ENCODE measurements around the gene ADSL.

The ADSL gene

DNA sequence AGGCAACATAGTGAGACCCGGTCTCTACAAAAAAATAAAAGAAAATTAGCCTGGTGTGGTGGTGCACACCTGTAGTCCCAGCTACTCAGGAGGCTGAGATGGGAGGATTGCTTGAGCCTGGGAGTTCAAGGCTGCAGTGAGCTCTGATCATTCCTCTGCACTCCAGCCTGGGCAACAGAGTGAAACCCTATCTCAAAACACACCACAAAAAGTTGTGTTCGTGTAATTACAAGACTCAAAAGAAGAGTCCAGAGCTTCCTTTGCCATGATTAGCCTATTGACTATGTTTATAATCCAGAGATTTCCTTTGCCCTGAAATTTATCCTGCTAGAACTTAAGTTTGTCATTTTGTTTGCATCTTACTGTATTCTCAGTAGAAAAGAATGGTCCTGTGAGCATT lies 45.1 kb downstream of the ADSL start:
- TF ChIP-seq, protein P1, sequence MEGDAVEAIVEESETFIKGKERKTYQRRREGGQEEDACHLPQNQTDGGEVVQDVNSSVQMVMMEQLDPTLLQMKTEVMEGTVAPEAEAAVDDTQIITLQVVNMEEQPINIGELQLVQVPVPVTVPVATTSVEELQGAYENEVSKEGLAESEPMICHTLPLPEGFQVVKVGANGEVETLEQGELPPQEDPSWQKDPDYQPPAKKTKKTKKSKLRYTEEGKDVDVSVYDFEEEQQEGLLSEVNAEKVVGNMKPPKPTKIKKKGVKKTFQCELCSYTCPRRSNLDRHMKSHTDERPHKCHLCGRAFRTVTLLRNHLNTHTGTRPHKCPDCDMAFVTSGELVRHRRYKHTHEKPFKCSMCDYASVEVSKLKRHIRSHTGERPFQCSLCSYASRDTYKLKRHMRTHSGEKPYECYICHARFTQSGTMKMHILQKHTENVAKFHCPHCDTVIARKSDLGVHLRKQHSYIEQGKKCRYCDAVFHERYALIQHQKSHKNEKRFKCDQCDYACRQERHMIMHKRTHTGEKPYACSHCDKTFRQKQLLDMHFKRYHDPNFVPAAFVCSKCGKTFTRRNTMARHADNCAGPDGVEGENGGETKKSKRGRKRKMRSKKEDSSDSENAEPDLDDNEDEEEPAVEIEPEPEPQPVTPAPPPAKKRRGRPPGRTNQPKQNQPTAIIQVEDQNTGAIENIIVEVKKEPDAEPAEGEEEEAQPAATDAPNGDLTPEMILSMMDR (IDR thresholded peaks at IDR 0.05; ENCODE audit: poor library complexity, severe bottlenecking) = no peak
- Histone ChIP-seq H3K27me3 (ENCODE audit: insufficient read depth, poor library complexity, severe bottlenecking) (no peaks in the 10 kb centered on the region), H3K36me3 (ENCODE audit: low read depth) (no peaks in the 10 kb centered on the region), H3K4me3 (ENCODE audit: severe bottlenecking) (no peak overlapping the region), H3K9me3 (ENCODE audit: severe bottlenecking) (no peaks in the 10 kb centered on the region), H3K27ac (ENCODE audit: poor library complexity, severe bottlenecking) (no peak overlapping the region), H3K4me1 (ENCODE audit: insufficient read depth, poor library complexity, severe bottlenecking) (peaks cover 10% of the 10 kb centered on the region)
- ATAC-seq (ENCODE audit: low read depth) = no peak
- DNase-seq (ENCODE audit: low spot score) = no peak

DNA sequence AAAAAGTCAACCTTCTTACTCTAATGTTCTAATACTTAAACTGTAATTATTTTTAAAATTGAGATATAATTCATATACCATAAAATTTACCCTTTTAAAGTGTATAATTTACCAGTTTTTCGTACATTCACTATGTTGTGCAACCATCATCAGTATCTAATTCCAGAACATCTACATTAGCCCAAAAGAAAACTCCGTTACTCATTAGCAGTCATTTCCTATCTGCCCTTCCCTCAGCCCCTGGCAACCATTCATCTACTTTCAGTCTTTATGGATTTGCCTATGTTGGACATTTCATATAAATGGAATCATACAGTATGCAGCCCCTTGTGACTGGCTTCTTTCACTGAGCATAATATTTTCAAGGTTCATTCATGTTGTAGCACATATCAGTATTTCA lies 46.3 kb downstream of the ADSL start:
- ATAC-seq (ENCODE audit: low read depth) (no peak), DNase-seq (ENCODE audit: low spot score) (no peak)
- no peaks in the 10 kb centered on the region for H3K36me3 ChIP-seq (ENCODE audit: low read depth)
- H3K27ac ChIP-seq (ENCODE audit: poor library complexity, severe bottlenecking) = no peak overlapping the region
- no peak overlapping the region for H3K4me3 ChIP-seq (ENCODE audit: severe bottlenecking)
- TF ChIP-seq, protein P1 (IDR thresholded peaks at IDR 0.05; ENCODE audit: poor library complexity, severe bottlenecking) = no peak
- no peaks in the 10 kb centered on the region for H3K9me3 ChIP-seq (ENCODE audit: severe bottlenecking)
- H3K4me1 ChIP-seq (ENCODE audit: insufficient read depth, poor library complexity, severe bottlenecking) = peaks cover 14% of the 10 kb centered on the region
- no peaks in the 10 kb centered on the region for H3K27me3 ChIP-seq (ENCODE audit: insufficient read depth, poor library complexity, severe bottlenecking)

DNA sequence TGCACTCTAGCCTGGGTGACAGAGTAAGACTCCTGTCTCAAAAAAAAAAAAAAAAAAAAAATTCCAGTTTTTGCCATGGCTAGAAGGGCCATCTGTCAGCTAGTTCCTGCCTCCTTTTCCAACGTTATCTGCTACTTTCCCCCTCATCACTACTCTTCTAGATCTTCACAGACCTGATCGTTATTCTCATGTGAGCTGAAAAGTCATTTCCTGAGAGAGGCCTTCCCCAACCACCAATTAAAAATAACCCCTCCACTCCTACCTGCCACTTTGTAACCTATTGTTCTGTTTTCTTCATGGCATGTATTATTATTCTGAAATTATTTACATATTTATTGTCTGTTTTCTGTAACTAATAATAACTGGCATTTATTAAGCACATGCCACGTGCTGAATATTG lies 48.3 kb downstream of the ADSL start:
- DNase-seq (ENCODE audit: low spot score) = no peak
- TF ChIP-seq, protein P1 (IDR thresholded peaks at IDR 0.05; ENCODE audit: poor library complexity, severe bottlenecking) = no peak
- no peak for ATAC-seq (ENCODE audit: low read depth)
- Histone ChIP-seq H3K9me3 (ENCODE audit: severe bottlenecking) (no peaks in the 10 kb centered on the region), H3K36me3 (ENCODE audit: low read depth) (no peaks in the 10 kb centered on the region), H3K27ac (ENCODE audit: poor library complexity, severe bottlenecking) (no peak overlapping the region), H3K4me3 (ENCODE audit: severe bottlenecking) (no peak overlapping the region), H3K4me1 (ENCODE audit: insufficient read depth, poor library complexity, severe bottlenecking) (peaks cover 10% of the 10 kb centered on the region), H3K27me3 (ENCODE audit: insufficient read depth, poor library complexity, severe bottlenecking) (no peaks in the 10 kb centered on the region)

DNA sequence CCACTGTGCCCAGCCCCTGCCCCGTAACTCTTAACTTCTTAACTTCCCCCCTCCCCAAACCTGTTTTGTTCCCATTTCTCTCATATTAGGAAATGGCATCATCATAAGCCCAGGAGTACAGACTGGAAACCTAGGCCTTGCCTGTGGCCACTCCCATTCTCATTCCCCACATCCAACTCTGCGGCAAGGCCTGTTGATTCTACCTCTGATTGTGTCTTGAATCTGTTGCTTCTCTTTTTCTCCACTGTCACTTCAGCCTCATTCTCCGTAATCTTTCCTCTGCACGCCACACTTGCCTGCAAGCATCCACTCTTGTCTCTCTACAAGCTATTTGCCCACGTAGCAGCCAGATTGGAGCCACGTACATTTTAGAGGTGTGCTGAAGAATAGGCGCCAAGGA lies 49.3 kb downstream of the ADSL start:
- TF ChIP-seq, protein P1 (IDR thresholded peaks at IDR 0.05; ENCODE audit: poor library complexity, severe bottlenecking) = no peak
- Histone ChIP-seq H3K36me3 (ENCODE audit: low read depth) (peaks cover 1% of the 10 kb centered on the region; the same call in 1 of the 2 replicates), H3K4me1 (ENCODE audit: insufficient read depth, poor library complexity, severe bottlenecking) (peaks cover 10% of the 10 kb centered on the region), H3K27ac (ENCODE audit: poor library complexity, severe bottlenecking) (peak overlapping the region; percentile 32), H3K9me3 (ENCODE audit: severe bottlenecking) (no peaks in the 10 kb centered on the region), H3K27me3 (ENCODE audit: insufficient read depth, poor library complexity, severe bottlenecking) (no peaks in the 10 kb centered on the region), H3K4me3 (ENCODE audit: severe bottlenecking) (no peak overlapping the region)
- no peak for ATAC-seq (ENCODE audit: low read depth)
- no peak for DNase-seq (ENCODE audit: low spot score)

DNA sequence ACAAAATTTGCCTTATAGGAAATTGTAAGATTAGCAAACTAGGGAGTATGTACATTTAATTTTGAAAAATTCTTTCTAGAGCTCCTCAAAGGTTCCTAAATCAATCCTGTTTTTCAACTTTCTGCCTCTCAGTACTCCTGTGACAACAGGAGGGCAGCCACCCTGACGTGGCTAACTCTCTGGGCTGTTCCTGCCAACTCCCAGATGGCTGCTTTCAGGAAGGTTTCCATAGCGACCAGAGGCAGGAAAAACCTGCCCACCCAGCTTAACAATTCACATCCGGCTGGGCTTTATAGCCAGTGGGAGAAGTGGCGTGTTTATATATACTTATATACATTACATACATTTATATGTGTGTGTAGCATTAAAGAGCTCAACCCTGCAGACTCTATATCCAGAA lies 50.6 kb downstream of the ADSL start:
- ATAC-seq (ENCODE audit: low read depth) = peak; percentile 70
- DNase-seq (ENCODE audit: low spot score) = peak; percentile 70
- TF ChIP-seq, protein P1 (IDR thresholded peaks at IDR 0.05; ENCODE audit: poor library complexity, severe bottlenecking) = no peak
- Histone ChIP-seq H3K27me3 (ENCODE audit: insufficient read depth, poor library complexity, severe bottlenecking) (no peaks in the 10 kb centered on the region), H3K36me3 (ENCODE audit: low read depth) (peaks cover 12% of the 10 kb centered on the region; the same call in 1 of the 2 replicates), H3K4me3 (ENCODE audit: severe bottlenecking) (no peak overlapping the region), H3K4me1 (ENCODE audit: insufficient read depth, poor library complexity, severe bottlenecking) (peaks cover 10% of the 10 kb centered on the region), H3K9me3 (ENCODE audit: severe bottlenecking) (no peaks in the 10 kb centered on the region), H3K27ac (ENCODE audit: poor library complexity, severe bottlenecking) (peak overlapping the region; percentile 32)
